Vagina (tissue), 2 donors: ENCODE results near the gene NUP98. TPM values are rescaled to one million over a fixed set of nuclear protein-coding genes. Genes with fewer than 3 reads are reported as not detected.

Source experiments
- DNase-seq, 2 donors: peaks; one replicate each; pipeline ENCODE4 v3.0.0-alpha.2; 2017; ENCODE audit errors: extremely low spot score in 2 of 2
- H3K27ac ChIP-seq: fragments of 200-600 bp; sonication (generic); one replicate; pipeline ENCODE4 v1.5.1; 2019
- H3K27me3 ChIP-seq: fragments of 200-600 bp; sonication (generic); one replicate; pipeline ENCODE4 v1.5.1; 2019
- H3K36me3 ChIP-seq, 2 donors: fragments of 200-600 bp; sonication (generic); one replicate each; pipeline ENCODE4 v1.5.1; 2017 to 2019
- H3K4me1 ChIP-seq: fragments of 200-600 bp; sonication (generic); one replicate; pipeline ENCODE4 v1.5.1; 2019
- H3K4me3 ChIP-seq, 2 donors: fragments of 200-600 bp; sonication (generic); 1 replicate in 1 of 2; 2 replicates in 1 of 2; pipeline ENCODE4 v1.5.1; 2016 to 2019
- H3K9me3 ChIP-seq: fragments of 200-600 bp; sonication (generic); one replicate; pipeline ENCODE4 v1.5.1; 2019
- CTCF ChIP-seq, 3 experiments: fragments of 450-650 bp in 2 of 3; fragments of 200-600 bp in 1 of 3; sonication (generic) in 1 of 3; IDR thresholded peaks; one replicate each; pipeline ENCODE4 v1.5.1; 2017 to 2019; ENCODE audit warnings: antibody characterized with exemption in 3 of 3, mild to moderate bottlenecking in 2 of 3, moderate library complexity in 2 of 3
- POLR2A ChIP-seq, 2 donors: fragments of 450-650 bp; IDR thresholded peaks; one replicate each; pipeline ENCODE4 v1.6.1; 2017; ENCODE audit warnings: antibody characterized with exemption in 2 of 2, mild to moderate bottlenecking in 2 of 2, moderate library complexity in 2 of 2
- POLR2AphosphoS5 ChIP-seq, 2 donors: sonication (generic); formaldehyde crosslinking; IDR thresholded peaks; one replicate each; pipeline ENCODE4 v1.9.0; 2017; ENCODE audit warnings: antibody characterized with exemption in 2 of 2, mild to moderate bottlenecking in 2 of 2, low read depth in 1 of 2; ENCODE audit not compliant: insufficient read depth in 1 of 2
- intact Hi-C: fragments of 100-400 bp; cut with DNase I; formaldehyde crosslinking; loops from one replicate; pipeline ENCODE4 v1.15.1; 2023
- total RNA-seq: library from RNA; depleted of rRNA; stranded (reverse); fragments of >200 nt; gene quantifications from one replicate; pipeline ENCODE4 v1.2.3, GENCODE V29; 2016

NUP98 gene
- total RNA-seq, 1 donor from 2014 or later = 110 TPM

- intact Hi-C loops = no loop called here
- TF ChIP-seq POLR2A (IDR thresholded peaks at IDR 0.05) (no peak), POLR2AphosphoS5 (IDR thresholded peaks at IDR 0.05; ENCODE audit: insufficient read depth in 1 of 2, low read depth in 1 of 2) (no peak), CTCF (IDR thresholded peaks at IDR 0.05) (no peak)
- H3K36me3 ChIP-seq = peaks cover 0 to 64% of the 10 kb centered on the region in 2 donors
- no peaks in the 10 kb centered on the region for H3K27me3 ChIP-seq
- H3K27ac ChIP-seq = no peak overlapping the region
- H3K9me3 ChIP-seq = no peaks in the 10 kb centered on the region
- no peak overlapping the region for H3K4me3 ChIP-seq
- no peak for DNase-seq
- no peaks in the 10 kb centered on the region for H3K4me1 ChIP-seq
These were observed 127.6 kb downstream of the NUP98 start for GRCh38 chr11:3669742-3670183.

GRCh38 chr11:3669128-3669527, 128.2 kb downstream of the NUP98 start:
- Histone ChIP-seq H3K4me1 (no peaks in the 10 kb centered on the region), H3K4me3 (no peak overlapping the region), H3K36me3 (peaks cover 0 to 58% of the 10 kb centered on the region in 2 donors), H3K27ac (no peak overlapping the region), H3K27me3 (no peaks in the 10 kb centered on the region), H3K9me3 (no peaks in the 10 kb centered on the region)
- no peak for TF ChIP-seq POLR2AphosphoS5 (IDR thresholded peaks at IDR 0.05; ENCODE audit: insufficient read depth in 1 of 2, low read depth in 1 of 2)
- no peak for TF ChIP-seq POLR2A (IDR thresholded peaks at IDR 0.05)
- no peak for TF ChIP-seq CTCF (IDR thresholded peaks at IDR 0.05)
- no peak for DNase-seq
- intact Hi-C loops = no loop called here

GRCh38 chr11:3667149-3668035, 130.0 kb downstream of the NUP98 start:
- no peaks in the 10 kb centered on the region for H3K27me3 ChIP-seq
- TF ChIP-seq CTCF (IDR thresholded peaks at IDR 0.05) (no peak), POLR2A (IDR thresholded peaks at IDR 0.05) (no peak), POLR2AphosphoS5 (IDR thresholded peaks at IDR 0.05; ENCODE audit: insufficient read depth in 1 of 2, low read depth in 1 of 2) (no peak)
- no peaks in the 10 kb centered on the region for H3K4me1 ChIP-seq
- no peak for DNase-seq
- H3K4me3 ChIP-seq = no peak overlapping the region
- intact Hi-C loops = no loop called here
- H3K36me3 ChIP-seq = peaks cover 0 to 40% of the 10 kb centered on the region in 2 donors
- H3K9me3 ChIP-seq = no peaks in the 10 kb centered on the region
- no peak overlapping the region for H3K27ac ChIP-seq

GRCh38 chr11:3666023-3666530, 131.3 kb downstream of the NUP98 start:
- Histone ChIP-seq H3K9me3 (no peaks in the 10 kb centered on the region), H3K27me3 (no peaks in the 10 kb centered on the region), H3K27ac (no peak overlapping the region), H3K4me1 (no peaks in the 10 kb centered on the region), H3K4me3 (no peak overlapping the region), H3K36me3 (peaks cover 0 to 34% of the 10 kb centered on the region in 2 donors)
- TF ChIP-seq POLR2A (IDR thresholded peaks at IDR 0.05) (no peak), POLR2AphosphoS5 (IDR thresholded peaks at IDR 0.05; ENCODE audit: insufficient read depth in 1 of 2, low read depth in 1 of 2) (no peak), CTCF (IDR thresholded peaks at IDR 0.05) (no peak)
- DNase-seq = no peak
- intact Hi-C loops = no loop called here
